Stimulated activated memory B cell treated with anti-CD40 and anti-IgM and Interleukin-4, amounts not matched to agents 10 μg/mL and 1 μg/mL and 100 μg/mL, for 72 hours (primary cell): Measurements from ENCODE around the gene PER1.
A peak's percentile ranks its signal among the peaks of the same experiment; 100 is the strongest.
"Not testable (repeated sequence)": the region's sequence is repeated elsewhere in the genome, so short reads cannot be mapped to it uniquely, and the experiment has no call there.

Experiments
- ATAC-seq: fragments of 150-1000 bp; cut with Tn5 transposase; 2 replicates; pipeline ENCODE4 v1.10.0; 2021
- H3K27ac Mint-ChIP-seq: one replicate; pipeline ENCODE4 v1.8.0; 2022; ENCODE audit warnings: mild to moderate bottlenecking, mixed read lengths
- H3K27me3 Mint-ChIP-seq: one replicate; pipeline ENCODE4 v1.8.0; 2022; ENCODE audit warnings: mixed read lengths
- H3K36me3 Mint-ChIP-seq: one replicate; pipeline ENCODE4 v1.8.0; 2022; ENCODE audit warnings: mixed read lengths
- H3K4me1 Mint-ChIP-seq: one replicate; pipeline ENCODE4 v1.8.0; 2022; ENCODE audit warnings: mixed read lengths
- H3K4me3 Mint-ChIP-seq: one replicate; pipeline ENCODE4 v1.8.0; 2022; ENCODE audit warnings: mild to moderate bottlenecking, moderate library complexity, mixed read lengths
- H3K9me3 Mint-ChIP-seq: one replicate; pipeline ENCODE4 v1.8.0; 2022; ENCODE audit warnings: mixed read lengths

Gene PER1

GRCh38 chr17:8110456-8110804 lies 41.8 kb downstream of the PER1 start:
- H3K4me1 Mint-ChIP-seq: peaks cover 9% of the 10 kb centered on the region
- peaks cover 55% of the 10 kb centered on the region for H3K27me3 Mint-ChIP-seq
- no peaks in the 10 kb centered on the region for H3K9me3 Mint-ChIP-seq
- no peak for ATAC-seq
- H3K27ac Mint-ChIP-seq: no peak overlapping the region
- no peaks in the 10 kb centered on the region for H3K36me3 Mint-ChIP-seq
- H3K4me3 Mint-ChIP-seq: no peak overlapping the region

- H3K9me3 Mint-ChIP-seq: no peaks in the 10 kb centered on the region
- H3K4me1 Mint-ChIP-seq: peaks cover 9% of the 10 kb centered on the region
- H3K27me3 Mint-ChIP-seq: peaks cover 49% of the 10 kb centered on the region
- H3K27ac Mint-ChIP-seq: no peak overlapping the region
- no peaks in the 10 kb centered on the region for H3K36me3 Mint-ChIP-seq
- H3K4me3 Mint-ChIP-seq: peak overlapping the region; percentile 51
- ATAC-seq: peak; percentile 91
These were observed 42.3 kb downstream of the PER1 start for GRCh38 chr17:8109661-8110455.

- Mint-ChIP-seq H3K27ac (no peak overlapping the region), H3K9me3 (no peaks in the 10 kb centered on the region), H3K27me3 (peaks cover 42% of the 10 kb centered on the region), H3K4me1 (peaks cover 9% of the 10 kb centered on the region), H3K4me3 (peak overlapping the region; percentile 12), H3K36me3 (no peaks in the 10 kb centered on the region)
- ATAC-seq: no peak
These were observed 43.1 kb downstream of the PER1 start for GRCh38 chr17:8108972-8109660.

- not testable (repeated sequence) for H3K36me3 Mint-ChIP-seq, H3K4me3 Mint-ChIP-seq, H3K9me3 Mint-ChIP-seq, H3K27ac Mint-ChIP-seq, ATAC-seq, H3K4me1 Mint-ChIP-seq
- H3K27me3 Mint-ChIP-seq: peaks cover 20% of the 10 kb centered on the region
These were observed 45.2 kb downstream of the PER1 start for GRCh38 chr17:8106980-8107379.

- H3K36me3 Mint-ChIP-seq: no peaks in the 10 kb centered on the region
- H3K9me3 Mint-ChIP-seq: no peaks in the 10 kb centered on the region
- H3K4me3 Mint-ChIP-seq: no peak overlapping the region
- H3K27ac Mint-ChIP-seq: no peak overlapping the region
- no peak for ATAC-seq
- peaks cover 5% of the 10 kb centered on the region for H3K4me1 Mint-ChIP-seq
- H3K27me3 Mint-ChIP-seq: peaks cover 11% of the 10 kb centered on the region
These were observed 46.2 kb downstream of the PER1 start for GRCh38 chr17:8105957-8106398.

- H3K36me3 Mint-ChIP-seq: no peaks in the 10 kb centered on the region
- H3K27ac Mint-ChIP-seq: no peak overlapping the region
- H3K4me3 Mint-ChIP-seq: no peak overlapping the region
- ATAC-seq: no peak
- no peaks in the 10 kb centered on the region for H3K4me1 Mint-ChIP-seq
- no peaks in the 10 kb centered on the region for H3K9me3 Mint-ChIP-seq
- peaks cover 6% of the 10 kb centered on the region for H3K27me3 Mint-ChIP-seq
These were observed 47.3 kb downstream of the PER1 start for GRCh38 chr17:8104911-8105310.

GRCh38 chr17:8103549-8103948 lies 48.7 kb downstream of the PER1 start:
- no peaks in the 10 kb centered on the region for H3K36me3 Mint-ChIP-seq
- no peak for ATAC-seq
- H3K27ac Mint-ChIP-seq: no peak overlapping the region
- H3K4me1 Mint-ChIP-seq: no peaks in the 10 kb centered on the region
- H3K27me3 Mint-ChIP-seq: no peaks in the 10 kb centered on the region
- no peaks in the 10 kb centered on the region for H3K9me3 Mint-ChIP-seq
- no peak overlapping the region for H3K4me3 Mint-ChIP-seq

GRCh38 chr17:8101721-8102120 lies 50.5 kb downstream of the PER1 start:
- H3K27ac Mint-ChIP-seq: no peak overlapping the region
- no peak for ATAC-seq
- no peaks in the 10 kb centered on the region for H3K27me3 Mint-ChIP-seq
- H3K4me3 Mint-ChIP-seq: no peak overlapping the region
- H3K9me3 Mint-ChIP-seq: no peaks in the 10 kb centered on the region
- no peaks in the 10 kb centered on the region for H3K36me3 Mint-ChIP-seq
- H3K4me1 Mint-ChIP-seq: no peaks in the 10 kb centered on the region

GRCh38 chr17:8100763-8101162 lies 51.4 kb downstream of the PER1 start:
- Mint-ChIP-seq H3K4me1 (no peaks in the 10 kb centered on the region), H3K27ac (no peak overlapping the region), H3K27me3 (no peaks in the 10 kb centered on the region), H3K36me3 (no peaks in the 10 kb centered on the region), H3K4me3 (no peak overlapping the region), H3K9me3 (no peaks in the 10 kb centered on the region)
- no peak for ATAC-seq

- Mint-ChIP-seq H3K4me1 (no peaks in the 10 kb centered on the region), H3K9me3 (no peaks in the 10 kb centered on the region), H3K27ac (no peak overlapping the region), H3K4me3 (no peak overlapping the region), H3K27me3 (no peaks in the 10 kb centered on the region), H3K36me3 (no peaks in the 10 kb centered on the region)
- no peak for ATAC-seq
These were observed 52.1 kb downstream of the PER1 start for GRCh38 chr17:8100111-8100510.

- no peaks in the 10 kb centered on the region for H3K27me3 Mint-ChIP-seq
- H3K27ac Mint-ChIP-seq: no peak overlapping the region
- ATAC-seq: no peak
- H3K4me3 Mint-ChIP-seq: no peak overlapping the region
- peaks cover 14% of the 10 kb centered on the region for H3K4me1 Mint-ChIP-seq
- H3K9me3 Mint-ChIP-seq: no peaks in the 10 kb centered on the region
- H3K36me3 Mint-ChIP-seq: no peaks in the 10 kb centered on the region
These were observed 55.7 kb downstream of the PER1 start for GRCh38 chr17:8096541-8096940.

- H3K27me3 Mint-ChIP-seq: no peaks in the 10 kb centered on the region
- no peaks in the 10 kb centered on the region for H3K9me3 Mint-ChIP-seq
- ATAC-seq: no peak
- H3K36me3 Mint-ChIP-seq: no peaks in the 10 kb centered on the region
- no peak overlapping the region for H3K27ac Mint-ChIP-seq
- no peak overlapping the region for H3K4me3 Mint-ChIP-seq
- H3K4me1 Mint-ChIP-seq: peaks cover 26% of the 10 kb centered on the region
These were observed 56.8 kb downstream of the PER1 start for GRCh38 chr17:8095361-8095760.

GRCh38 chr17:8091033-8091687 lies 61.0 kb downstream of the PER1 start:
- peak; percentile 95 for ATAC-seq
- peaks cover 57% of the 10 kb centered on the region for H3K4me1 Mint-ChIP-seq

More at GRCh38 chr17:8091033-8091687, 61.0 kb downstream of the PER1 start:
- H3K4me3 Mint-ChIP-seq: peak overlapping the region; percentile 57
- H3K9me3 Mint-ChIP-seq: no peaks in the 10 kb centered on the region
- H3K36me3 Mint-ChIP-seq: no peaks in the 10 kb centered on the region
- peak overlapping the region; percentile 64 for H3K27ac Mint-ChIP-seq
- H3K27me3 Mint-ChIP-seq: peaks cover 13% of the 10 kb centered on the region
